ENCODE results near the gene USP40. TPM values are rescaled to one million over a fixed set of nuclear protein-coding genes. Genes with fewer than 3 reads are reported as not detected.

The USP40 gene
- total RNA-seq, 4 donors from 2014 or later = 70.7 to 99.0 (median 85.7) TPM

- peaks cover 10 to 15% of the 10 kb centered on the region in 2 donors for H3K36me3 ChIP-seq
- WGBS, 2 donors = 71 to 77% methylated on average over 12 to 21 of the region's 22 CpGs
These were observed 92.0 kb downstream of the USP40 start for GRCh38 chr2:233474308-233475160.

GRCh38 chr2:233473878-233474277 lies 92.7 kb downstream of the USP40 start:
- no peak overlapping the region for H3K4me3 ChIP-seq (replicated peaks in 1 of 3)
- H3K36me3 ChIP-seq = peaks cover 10 to 15% of the 10 kb centered on the region in 2 donors
- 75 to 83% methylated on average over 5 to 9 of the region's 10 CpGs for WGBS, 2 donors
- DNase-seq = no peak
- H3K4me1 ChIP-seq = peaks cover 8 to 25% of the 10 kb centered on the region in 2 donors
- H3K27me3 ChIP-seq = no peaks in the 10 kb centered on the region
- TF ChIP-seq CTCF (IDR thresholded peaks at IDR 0.05) (no peak), POLR2A (IDR thresholded peaks at IDR 0.05) (no peak)
- intact Hi-C loops (cut with DNase I) = no loop called here
- H3K27ac ChIP-seq = peak overlapping the region; percentile 54 to 85 (median 60)
- H3K9me3 ChIP-seq = no peaks in the 10 kb centered on the region

More at GRCh38 chr2:233474308-233475160, 92.0 kb downstream of the USP40 start:
- peaks cover 8 to 23% of the 10 kb centered on the region in 2 donors for H3K4me1 ChIP-seq
- H3K9me3 ChIP-seq = no peaks in the 10 kb centered on the region
- intact Hi-C loops (cut with DNase I) = no loop called here
- TF ChIP-seq POLR2A (IDR thresholded peaks at IDR 0.05) (no peak), CTCF (IDR thresholded peaks at IDR 0.05) (no peak)
- H3K4me3 ChIP-seq (replicated peaks in 1 of 3) = no peak overlapping the region
- DNase-seq = peak in 1 of 2 donors; percentile 17
- H3K27me3 ChIP-seq = no peaks in the 10 kb centered on the region
- H3K27ac ChIP-seq = peak overlapping the region; percentile 54 to 85 (median 60)

GRCh38 chr2:233473386-233473791 lies 93.2 kb downstream of the USP40 start:
- Histone ChIP-seq H3K4me3 (replicated peaks in 1 of 3) (no peak overlapping the region), H3K36me3 (peaks cover 10 to 20% of the 10 kb centered on the region in 2 donors), H3K9me3 (no peaks in the 10 kb centered on the region), H3K27ac (peak overlapping the region; percentile 54 to 85 (median 60)), H3K4me1 (peaks cover 8 to 25% of the 10 kb centered on the region in 2 donors), H3K27me3 (no peaks in the 10 kb centered on the region)
- 77 to 84% methylated on average over 19 of the region's 19 CpGs for WGBS, 2 donors
- intact Hi-C loops (cut with DNase I) = no loop called here
- no peak for DNase-seq
- TF ChIP-seq CTCF (IDR thresholded peaks at IDR 0.05) = no peak

GRCh38 chr2:233471291-233472035 lies 95.1 kb downstream of the USP40 start:
- no peak for TF ChIP-seq POLR2A (IDR thresholded peaks at IDR 0.05)
- TF ChIP-seq CTCF (IDR thresholded peaks at IDR 0.05) = no peak
- no peak overlapping the region for H3K4me3 ChIP-seq (replicated peaks in 1 of 3)
- H3K36me3 ChIP-seq = peaks cover 15 to 22% of the 10 kb centered on the region in 2 donors
- intact Hi-C loops (cut with DNase I) = no loop called here
- WGBS, 2 donors = 96 to 97% methylated on average over 12 of the region's 12 CpGs
- H3K4me1 ChIP-seq = peaks cover 8 to 25% of the 10 kb centered on the region in 2 donors
- H3K27me3 ChIP-seq = no peaks in the 10 kb centered on the region
- H3K27ac ChIP-seq = no peak overlapping the region
- H3K9me3 ChIP-seq = no peaks in the 10 kb centered on the region
- no peak for DNase-seq

Data from thyroid gland (tissue), 4 donors.